SK-N-SH (cell line): ENCODE measurements around the gene CACNG5. TPM values are rescaled to one million over a fixed set of nuclear protein-coding genes. Genes with fewer than 3 reads are reported as not detected.

Source experiments
- CTCF ChIA-PET: fragments of 300-600, 350-600 bp; formaldehyde crosslinking; extraction: SDS; loops from one replicate; lab custom pipeline; 2021; lab: Yijun Ruan, JAX
- POLR2A ChIA-PET: fragments of 350-600 bp; sonication (Branson Sonifier 250); formaldehyde crosslinking; extraction: SDS; loops from one replicate; lab custom pipeline; 2020; ENCODE audit warnings: antibody characterized with exemption, inconsistent platforms; lab: Yijun Ruan, JAX
- DNase-seq: peaks from one replicate; pipeline ENCODE4 v3.0.0; 2012
- H2AFZ ChIP-seq: fragments of 200-600 bp; sonication (generic); 2 replicates; pipeline ENCODE4 v1.8.1; 2016; ENCODE audit warnings: antibody characterized with exemption, mild to moderate bottlenecking, low read depth
- H3F3A ChIP-seq: fragments of 200-600 bp; sonication (generic); replicated peaks from 2 replicates; pipeline ENCODE3; 2016; ENCODE audit warnings: antibody characterized with exemption, mild to moderate bottlenecking; ENCODE audit not compliant: insufficient read depth
- H3K27ac ChIP-seq, 2 experiments: fragments of 200-500 bp in 1 of 2; fragments of 200-600 bp in 1 of 2; sonication (Bioruptor generic) in 1 of 2; sonication (generic), shearing (Covaris generic) in 1 of 2; 2 replicates each; pipeline versions ENCODE4 v1.5.1 to v1.6.1; 2014 to 2016; ENCODE audit warnings: low read depth in 2 of 2, inconsistent platforms in 1 of 2, low read length in 1 of 2, mild to moderate bottlenecking in 1 of 2, mixed read lengths in 1 of 2
- H3K27me3 ChIP-seq: fragments of 200-600 bp; sonication (generic), shearing (Covaris generic); 2 replicates; pipeline ENCODE4 v1.6.1; 2016; ENCODE audit warnings: mixed run types; ENCODE audit not compliant: insufficient read depth
- H3K36me3 ChIP-seq, 2 experiments: fragments of 200-500 bp in 1 of 2; fragments of 200-600 bp in 1 of 2; sonication (Bioruptor generic) in 1 of 2; sonication (generic) in 1 of 2; replicated peaks in 1 of 2; 2 replicates each; pipeline versions ENCODE3 to v1.5.1; 2014 to 2016; ENCODE audit warnings: low read length in 1 of 2, mild to moderate bottlenecking in 1 of 2; ENCODE audit not compliant: insufficient read depth in 2 of 2, control insufficient read depth in 1 of 2
- H3K4me1 ChIP-seq, 2 experiments: fragments of 200-500 bp in 1 of 2; fragments of 200-600 bp in 1 of 2; sonication (Bioruptor generic) in 1 of 2; sonication (generic), shearing (Covaris generic) in 1 of 2; 2 replicates each; pipeline versions ENCODE4 v1.5.1 to v1.6.1; 2014 to 2016; ENCODE audit warnings: low read depth in 1 of 2, low read length in 1 of 2, mixed run types in 1 of 2; ENCODE audit not compliant: insufficient read depth in 2 of 2, control insufficient read depth in 1 of 2
- H3K4me2 ChIP-seq: fragments of 200-600 bp; sonication (generic), shearing (Covaris generic); 2 replicates; pipeline ENCODE4 v1.6.1; 2017; ENCODE audit warnings: mixed run types
- H3K4me3 ChIP-seq, 2 experiments: fragments of 200-500 bp in 1 of 2; fragments of 200-600 bp in 1 of 2; sonication (Bioruptor generic) in 1 of 2; sonication (generic), shearing (Covaris generic) in 1 of 2; 2 replicates each; pipeline versions ENCODE4 v1.5.1 to v1.8.1; 2014 to 2016; ENCODE audit warnings: low read depth in 2 of 2, inconsistent platforms in 1 of 2, low read length in 1 of 2, mild to moderate bottlenecking in 1 of 2, mixed read lengths in 1 of 2, moderate library complexity in 1 of 2
- H3K79me2 ChIP-seq: fragments of 200-600 bp; sonication (generic); 2 replicates; pipeline ENCODE4 v1.8.1; 2017; ENCODE audit warnings: mild to moderate bottlenecking; ENCODE audit not compliant: insufficient read depth
- H3K9ac ChIP-seq: fragments of 200-600 bp; sonication (generic); 2 replicates; pipeline ENCODE4 v1.6.1; 2017; ENCODE audit warnings: mixed run types
- H3K9me2 ChIP-seq: fragments of 200-600 bp; sonication (generic); 2 replicates; pipeline ENCODE4 v1.6.1; 2017; ENCODE audit warnings: mixed run types
- H3K9me3 ChIP-seq: fragments of 200-600 bp; sonication (generic); 2 replicates; pipeline ENCODE4 v1.6.1; 2017; ENCODE audit warnings: mixed run types, mild to moderate bottlenecking, moderate library complexity
- H4K20me1 ChIP-seq: fragments of 200-600 bp; sonication (generic); 2 replicates; pipeline ENCODE4 v1.6.1; 2017; ENCODE audit warnings: mild to moderate bottlenecking, mixed run types; ENCODE audit not compliant: insufficient read depth
- CHD2 ChIP-seq: fragments of 150-350 bp; IDR thresholded peaks from 2 replicates; pipeline ENCODE4 v1.6.1; 2018; ENCODE audit warnings: low read length; ENCODE audit not compliant: partially characterized antibody
- FOXJ3 ChIP-seq: sonication (generic); formaldehyde crosslinking; IDR thresholded peaks from 2 replicates; pipeline ENCODE4 v1.5.1; 2020; ENCODE audit warnings: mild to moderate bottlenecking, missing genetic modification reagents
- FOXM1 ChIP-seq: IDR thresholded peaks from 2 replicates; pipeline ENCODE4 v1.4.0; 2012; ENCODE audit warnings: low read depth, mild to moderate bottlenecking
- GABPA ChIP-seq: IDR thresholded peaks from 2 replicates; pipeline ENCODE4 v1.4.0; 2012; ENCODE audit warnings: low read depth, mild to moderate bottlenecking
- GATA2 ChIP-seq: sonication (generic); formaldehyde crosslinking; IDR thresholded peaks from 2 replicates; pipeline ENCODE4 v1.5.0; 2020; ENCODE audit warnings: mild to moderate bottlenecking, missing genetic modification reagents
- JUND ChIP-seq: IDR thresholded peaks from 2 replicates; pipeline ENCODE4 v1.4.0; 2012
- POLR2AphosphoS5 ChIP-seq: IDR thresholded peaks from 2 replicates; pipeline ENCODE4 v1.6.1; 2012; ENCODE audit warnings: low read depth, low read length
- RAD21 ChIP-seq: IDR thresholded peaks from 2 replicates; pipeline ENCODE4 v1.6.1; 2012; ENCODE audit warnings: mild to moderate bottlenecking, low read length
- RXRA ChIP-seq: IDR thresholded peaks from 2 replicates; pipeline ENCODE4 v1.4.0; 2012; ENCODE audit warnings: low read depth, mild to moderate bottlenecking, borderline replicate concordance
- WGBS: methylation state at CpG from one replicate; pipeline ENCODE4 v1.1.6; 2017; ENCODE audit warnings: low lambda C conversion rate; 5-methylcytosine and 5-hydroxymethylcytosine counted together
- polyA plus RNA-seq, 3 experiments: library from polyadenylated mRNA; depleted of rRNA; stranded (reverse); fragments of >200 nt; gene quantifications; 2 replicates each; pipeline ENCODE4 v1.2.3, GENCODE V29; 2012
- TF ChIP-seq, protein P1 (sequence below): fragments of 150-350 bp; IDR thresholded peaks from 2 replicates; pipeline ENCODE4 v1.6.1; 2017; ENCODE audit warnings: antibody characterized with exemption, low read length, low read depth, borderline replicate concordance
- TF ChIP-seq, protein P2 (sequence below): IDR thresholded peaks from 2 replicates; pipeline ENCODE4 v1.4.0; 2012; ENCODE audit warnings: low read depth, borderline replicate concordance
- TF ChIP-seq, protein P3 (sequence below): IDR thresholded peaks from 2 replicates; pipeline ENCODE4 v1.4.0; 2012; ENCODE audit warnings: low read depth
- TF ChIP-seq, protein P4 (sequence below): IDR thresholded peaks from 2 replicates; pipeline ENCODE4 v1.6.1; 2012; ENCODE audit warnings: mild to moderate bottlenecking, low read depth, low read length, moderate library complexity
- TF ChIP-seq, protein P5 (sequence below): IDR thresholded peaks from 2 replicates; pipeline ENCODE4; 2012

Gene CACNG5
- polyA plus RNA-seq, 1 of the 3 experiments (the other 2 are of a cell fraction), result 0.10 TPM

DNA sequence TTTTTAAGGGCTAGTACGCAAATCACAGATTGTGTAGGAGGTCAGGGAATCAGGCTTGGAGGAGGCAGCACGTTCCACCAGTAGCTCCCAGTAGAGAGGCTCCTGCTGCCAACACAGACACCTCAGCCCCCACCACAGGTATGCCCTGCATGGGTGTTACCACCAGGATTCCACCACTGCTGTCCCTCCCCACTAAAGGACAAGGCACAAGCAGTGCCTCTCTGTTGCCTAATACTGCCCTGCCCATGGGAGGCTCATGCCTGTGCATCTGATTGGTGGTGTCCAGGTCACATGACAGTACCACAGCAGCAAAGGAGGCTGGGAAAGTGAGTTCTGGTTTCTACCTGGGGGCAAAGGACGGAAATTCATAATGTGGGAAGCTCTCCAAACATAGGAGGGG lies 96.0 kb downstream of the CACNG5 start:
- Histone ChIP-seq H2AFZ (no peak overlapping the region), H3K27me3 (no peaks in the 10 kb centered on the region; the same call in 1 of the 2 replicates), H3K4me1 (peaks cover 0 to 38% of the 10 kb centered on the region in 2 experiments; a peak in 1 of 4 replicates), H3K9me2 (no peaks in the 10 kb centered on the region), H4K20me1 (no peaks in the 10 kb centered on the region), H3K9me3 (no peaks in the 10 kb centered on the region), H3F3A (no peaks in the 10 kb centered on the region), H3K27ac (no peak overlapping the region), H3K9ac (no peak overlapping the region), H3K4me3 (no peak overlapping the region), H3K36me3 (no peaks in the 10 kb centered on the region), H3K79me2 (no peaks in the 10 kb centered on the region), H3K4me2 (no peak overlapping the region)
- ChIA-PET CTCF (interaction anchor here (0.9 to 2.8 kb wide), 9 partner anchors 11 to 226 kb away, joined by 3 to 13 read pairs (median 4); no protein-coding TSS in a partner anchor), POLR2A (interaction anchor here (1.2 kb wide), 1 partner anchor 35 kb away, joined by 5 read pairs; no protein-coding TSS in a partner anchor)
- TF ChIP-seq, protein P1, sequence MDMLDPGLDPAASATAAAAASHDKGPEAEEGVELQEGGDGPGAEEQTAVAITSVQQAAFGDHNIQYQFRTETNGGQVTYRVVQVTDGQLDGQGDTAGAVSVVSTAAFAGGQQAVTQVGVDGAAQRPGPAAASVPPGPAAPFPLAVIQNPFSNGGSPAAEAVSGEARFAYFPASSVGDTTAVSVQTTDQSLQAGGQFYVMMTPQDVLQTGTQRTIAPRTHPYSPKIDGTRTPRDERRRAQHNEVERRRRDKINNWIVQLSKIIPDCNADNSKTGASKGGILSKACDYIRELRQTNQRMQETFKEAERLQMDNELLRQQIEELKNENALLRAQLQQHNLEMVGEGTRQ, result peak; percentile 31; the same call in 1 of the 2 replicates
- no peak for TF ChIP-seq GATA2
- TF ChIP-seq, protein P2, sequence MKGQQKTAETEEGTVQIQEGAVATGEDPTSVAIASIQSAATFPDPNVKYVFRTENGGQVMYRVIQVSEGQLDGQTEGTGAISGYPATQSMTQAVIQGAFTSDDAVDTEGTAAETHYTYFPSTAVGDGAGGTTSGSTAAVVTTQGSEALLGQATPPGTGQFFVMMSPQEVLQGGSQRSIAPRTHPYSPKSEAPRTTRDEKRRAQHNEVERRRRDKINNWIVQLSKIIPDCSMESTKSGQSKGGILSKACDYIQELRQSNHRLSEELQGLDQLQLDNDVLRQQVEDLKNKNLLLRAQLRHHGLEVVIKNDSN, result peak; percentile 90
- WGBS, result 55% methylated on average over 3 of the region's 3 CpGs
- no peak for DNase-seq

DNA sequence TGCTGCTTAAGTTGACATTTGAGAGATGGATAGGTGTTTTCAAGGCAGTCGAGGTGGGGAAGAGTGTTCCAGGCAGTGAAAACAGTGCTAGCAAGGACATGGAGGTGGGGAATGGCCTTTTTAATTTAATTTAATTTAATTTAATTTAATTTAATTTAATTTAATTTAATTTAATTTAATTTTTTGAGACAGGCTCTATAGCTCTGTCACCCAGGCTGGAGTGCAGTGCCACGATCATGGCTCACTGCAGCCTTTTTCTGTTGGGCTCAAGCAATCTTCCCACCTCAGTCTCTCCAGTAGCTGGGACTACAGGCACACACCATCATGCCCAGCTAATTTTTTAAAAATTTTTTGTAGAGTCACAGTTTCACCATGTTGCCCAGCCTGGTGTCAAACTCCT lies 97.4 kb downstream of the CACNG5 start:
- H3K36me3 ChIP-seq, result no peaks in the 10 kb centered on the region
- no peak overlapping the region for H3K9ac ChIP-seq
- H3K4me2 ChIP-seq, result no peak overlapping the region
- peak overlapping the region in 1 of 2 experiments; percentile 73; a peak in 2 of 4 replicates for H3K27ac ChIP-seq
- TF ChIP-seq CHD2 (peak; percentile 22), FOXM1 (no peak)
- TF ChIP-seq, all 33 proteins: peak for 1
- Histone ChIP-seq H2AFZ (no peak overlapping the region), H3K79me2 (no peaks in the 10 kb centered on the region), H3K27me3 (no peaks in the 10 kb centered on the region; the same call in 1 of the 2 replicates), H3K4me1 (peaks cover 0 to 38% of the 10 kb centered on the region in 2 experiments; a peak in 1 of 4 replicates), H3F3A (no peaks in the 10 kb centered on the region), H3K9me3 (no peaks in the 10 kb centered on the region), H3K4me3 (no peak overlapping the region), H3K9me2 (no peaks in the 10 kb centered on the region), H4K20me1 (no peaks in the 10 kb centered on the region)
- ChIA-PET CTCF (interaction anchor here (1.0 to 2.8 kb wide), 7 partner anchors 8 to 226 kb away, joined by 3 to 5 read pairs (median 3); no protein-coding TSS in a partner anchor), POLR2A (interaction anchor here (1.1 kb wide), 1 partner anchor 87 kb away, joined by 3 read pairs; no protein-coding TSS in a partner anchor)
- peak; percentile 64 for DNase-seq
- 20% methylated on average over 2 of the region's 2 CpGs for WGBS

DNA sequence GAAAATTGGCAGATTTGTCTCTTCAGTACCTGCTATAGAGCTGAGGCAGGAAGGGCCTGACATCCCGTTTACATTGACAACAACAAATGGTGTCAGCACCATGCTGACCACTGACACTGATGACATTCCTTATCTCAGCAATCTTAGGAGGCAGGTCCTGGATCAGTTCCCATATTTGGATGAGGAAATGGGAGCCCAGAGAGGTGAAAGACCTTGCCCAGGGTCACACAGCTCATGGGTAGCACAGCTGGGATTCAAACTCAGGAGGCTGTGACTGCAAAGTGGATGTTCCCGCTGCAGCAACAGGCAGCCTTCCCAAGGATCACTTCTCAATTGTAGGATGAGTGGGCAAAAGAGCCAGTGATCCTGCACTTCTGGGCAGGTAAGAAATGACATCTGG lies 99.1 kb downstream of the CACNG5 start:
- H3K27me3 ChIP-seq, result no peaks in the 10 kb centered on the region; the same call in 1 of the 2 replicates
- no peak overlapping the region for H3K4me3 ChIP-seq
- no peaks in the 10 kb centered on the region for H3K36me3 ChIP-seq
- no peak overlapping the region for H2AFZ ChIP-seq
- WGBS, result 44% methylated on average over 2 of the region's 2 CpGs
- peaks cover 0 to 35% of the 10 kb centered on the region in 2 experiments; a peak in 1 of 4 replicates for H3K4me1 ChIP-seq
- H3F3A ChIP-seq, result no peaks in the 10 kb centered on the region
- no peaks in the 10 kb centered on the region for H3K9me3 ChIP-seq
- ChIA-PET CTCF (interaction anchor here (0.7 to 1.4 kb wide), 6 partner anchors 13 to 206 kb away, joined by 3 to 6 read pairs (median 3); no protein-coding TSS in a partner anchor), POLR2A (no interaction called here)
- H3K27ac ChIP-seq, result no peak overlapping the region
- no peak overlapping the region for H3K4me2 ChIP-seq
- H3K9ac ChIP-seq, result no peak overlapping the region
- H3K9me2 ChIP-seq, result no peaks in the 10 kb centered on the region
- no peaks in the 10 kb centered on the region for H4K20me1 ChIP-seq
- DNase-seq, result no peak
- H3K79me2 ChIP-seq, result no peaks in the 10 kb centered on the region
- TF ChIP-seq, protein P3, sequence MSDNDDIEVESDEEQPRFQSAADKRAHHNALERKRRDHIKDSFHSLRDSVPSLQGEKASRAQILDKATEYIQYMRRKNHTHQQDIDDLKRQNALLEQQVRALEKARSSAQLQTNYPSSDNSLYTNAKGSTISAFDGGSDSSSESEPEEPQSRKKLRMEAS, result no peak
- TF ChIP-seq GATA2 (no peak; the same call in 1 of the 2 replicates), RXRA (no peak), RAD21 (no peak), JUND (no peak), GABPA (no peak), FOXJ3 (CRISPR knock-in tag) (no peak), POLR2AphosphoS5 (no peak)
- TF ChIP-seq, protein P4, sequence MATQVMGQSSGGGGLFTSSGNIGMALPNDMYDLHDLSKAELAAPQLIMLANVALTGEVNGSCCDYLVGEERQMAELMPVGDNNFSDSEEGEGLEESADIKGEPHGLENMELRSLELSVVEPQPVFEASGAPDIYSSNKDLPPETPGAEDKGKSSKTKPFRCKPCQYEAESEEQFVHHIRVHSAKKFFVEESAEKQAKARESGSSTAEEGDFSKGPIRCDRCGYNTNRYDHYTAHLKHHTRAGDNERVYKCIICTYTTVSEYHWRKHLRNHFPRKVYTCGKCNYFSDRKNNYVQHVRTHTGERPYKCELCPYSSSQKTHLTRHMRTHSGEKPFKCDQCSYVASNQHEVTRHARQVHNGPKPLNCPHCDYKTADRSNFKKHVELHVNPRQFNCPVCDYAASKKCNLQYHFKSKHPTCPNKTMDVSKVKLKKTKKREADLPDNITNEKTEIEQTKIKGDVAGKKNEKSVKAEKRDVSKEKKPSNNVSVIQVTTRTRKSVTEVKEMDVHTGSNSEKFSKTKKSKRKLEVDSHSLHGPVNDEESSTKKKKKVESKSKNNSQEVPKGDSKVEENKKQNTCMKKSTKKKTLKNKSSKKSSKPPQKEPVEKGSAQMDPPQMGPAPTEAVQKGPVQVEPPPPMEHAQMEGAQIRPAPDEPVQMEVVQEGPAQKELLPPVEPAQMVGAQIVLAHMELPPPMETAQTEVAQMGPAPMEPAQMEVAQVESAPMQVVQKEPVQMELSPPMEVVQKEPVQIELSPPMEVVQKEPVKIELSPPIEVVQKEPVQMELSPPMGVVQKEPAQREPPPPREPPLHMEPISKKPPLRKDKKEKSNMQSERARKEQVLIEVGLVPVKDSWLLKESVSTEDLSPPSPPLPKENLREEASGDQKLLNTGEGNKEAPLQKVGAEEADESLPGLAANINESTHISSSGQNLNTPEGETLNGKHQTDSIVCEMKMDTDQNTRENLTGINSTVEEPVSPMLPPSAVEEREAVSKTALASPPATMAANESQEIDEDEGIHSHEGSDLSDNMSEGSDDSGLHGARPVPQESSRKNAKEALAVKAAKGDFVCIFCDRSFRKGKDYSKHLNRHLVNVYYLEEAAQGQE, result no peak
- TF ChIP-seq, protein P5, sequence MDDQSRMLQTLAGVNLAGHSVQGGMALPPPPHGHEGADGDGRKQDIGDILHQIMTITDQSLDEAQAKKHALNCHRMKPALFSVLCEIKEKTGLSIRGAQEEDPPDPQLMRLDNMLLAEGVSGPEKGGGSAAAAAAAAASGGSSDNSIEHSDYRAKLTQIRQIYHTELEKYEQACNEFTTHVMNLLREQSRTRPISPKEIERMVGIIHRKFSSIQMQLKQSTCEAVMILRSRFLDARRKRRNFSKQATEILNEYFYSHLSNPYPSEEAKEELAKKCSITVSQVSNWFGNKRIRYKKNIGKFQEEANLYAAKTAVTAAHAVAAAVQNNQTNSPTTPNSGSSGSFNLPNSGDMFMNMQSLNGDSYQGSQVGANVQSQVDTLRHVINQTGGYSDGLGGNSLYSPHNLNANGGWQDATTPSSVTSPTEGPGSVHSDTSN, result no peak
